Heart left ventricle (tissue), 16 donors: Measurements from ENCODE around the gene CD302. TPM values are rescaled to one million over a fixed set of nuclear protein-coding genes. Genes with fewer than 3 reads are reported as not detected.
"Not testable (repeated sequence)": the region's sequence is repeated elsewhere in the genome, so short reads cannot be mapped to it uniquely, and the experiment has no call there.

Experiments
- ATAC-seq, 4 donors: fragments of 200-7000 bp; cut with Tn5 transposase; one replicate each; pipeline ENCODE4 v1.9.1; 2020 to 2022; ENCODE audit warnings: moderate library complexity in 4 of 4, mild to moderate bottlenecking in 3 of 4, moderate number of reproducible peaks in 1 of 4
- DNase-seq, 5 donors: peaks; one replicate each; pipeline ENCODE4 v3.0.0-alpha.2; 2020
- H3K27ac ChIP-seq, 12 donors: fragments of 200-600 bp; sonication (generic) in 4 of 12; one replicate each; pipeline versions ENCODE4 v1.5.0 to v1.8.0; 2016 to 2022; ENCODE audit warnings: mild to moderate bottlenecking in 2 of 12
- H3K27me3 ChIP-seq, 9 donors: fragments of 200-600 bp; sonication (generic) in 2 of 9; one replicate each; pipeline versions ENCODE4 v1.5.1 to v1.8.0; 2016 to 2022; ENCODE audit warnings: mild to moderate bottlenecking in 3 of 9
- H3K36me3 ChIP-seq, 9 donors: fragments of 200-600 bp; sonication (generic) in 2 of 9; one replicate each; pipeline versions ENCODE4 v1.5.0 to v1.8.0; 2018 to 2022; ENCODE audit warnings: mild to moderate bottlenecking in 2 of 9
- H3K4me1 ChIP-seq, 12 donors: fragments of 200-600 bp; sonication (generic) in 4 of 12; one replicate each; pipeline versions ENCODE4 v1.5.0 to v1.8.0; 2016 to 2022; ENCODE audit warnings: mild to moderate bottlenecking in 3 of 12
- H3K4me3 ChIP-seq, 12 donors: fragments of 200-600 bp; sonication (generic) in 4 of 12; one replicate each; pipeline versions ENCODE4 v1.5.0 to v1.8.0; 2017 to 2022; ENCODE audit warnings: mild to moderate bottlenecking in 9 of 12, moderate library complexity in 4 of 12
- H3K9me3 ChIP-seq, 12 donors: fragments of 200-600 bp; sonication (generic) in 4 of 12; one replicate each; pipeline versions ENCODE4 v1.5.0 to v1.8.0; 2016 to 2022; ENCODE audit warnings: mild to moderate bottlenecking in 1 of 12
- POLR2A ChIP-seq, 2 donors: fragments of 450-650 bp; IDR thresholded peaks; one replicate each; pipeline ENCODE4 v1.6.1; 2017; ENCODE audit warnings: antibody characterized with exemption in 2 of 2, mild to moderate bottlenecking in 2 of 2, moderate library complexity in 2 of 2
- WGBS, 4 donors: extraction: QIAGEN DNeasy Blood & Tissue Kit in 2 of 4; methylation state at CpG; one replicate each; pipeline versions ENCODE4 v1.1.5 to v1.1.7; 2013 to 2018; 5-methylcytosine and 5-hydroxymethylcytosine counted together
- intact Hi-C, 10 donors: fragments of 100-400 bp; cut with DNase I; formaldehyde crosslinking; loops; one replicate each; pipeline versions ENCODE4 v1.11.1 to v1.14.2; 2022
- polyA plus RNA-seq, 2 donors: library from polyadenylated mRNA; stranded (reverse); fragments of 200-250 nt; gene quantifications; one replicate each; pipeline ENCODE4 v1.2.3, GENCODE V29; 2013
- total RNA-seq, 9 donors: library from RNA; depleted of rRNA in 2 of 9; stranded (reverse); fragments of >200 nt in 2 of 9; fragmentation: NEBNext Ultra II Directional in 3 of 9; extraction: Animal tissue kit (Norgen Biotek cat#: 25700) in 3 of 9; gene quantifications; one replicate each; pipeline versions ENCODE4 v1.1.0 to v1.2.4, GENCODE V29; 2016 to 2023
- TF ChIP-seq, protein P1 (sequence below), 12 donors: fragments of 200-600 bp; sonication (generic) in 4 of 12; IDR thresholded peaks; one replicate each; pipeline versions ENCODE4 v1.5.0 to v1.8.0; 2018 to 2022; ENCODE audit warnings: antibody characterized with exemption in 12 of 12, mild to moderate bottlenecking in 5 of 12
- donor health status: ischemic (EF 13 %, LVEDD 7.1; RV severe dilation, severe dysfunction).
- donor health status: healthy with polysubstance abuse.
- donor health status: DM: no; HTN: yes; CAD: no.
- donor health status: DM: no; HTN: no; CAD: no.
- donor health status: ischemic (EF 25% LVEDD 6.9; RV normal size, moderate dysfunction).
- donor health status: ischemic (EF 25% LVEDD 5.7; RV mildly dilated, moderate dysfunction).
- donor health status: healthy.
- donor health status: DM: yes; HTN: yes; CAD: no.
- donor health status: ischemic (EF 35%, LVEDD 5.7; RV mildly dilated, moderate dysfunction).
- donor health status: nonischemic (EF 11% LVEDD 7.7; RV severe dilation, severe dysfunction).
- donor health status: DM: yes; HTN: yes; CAD: no.
- donor health status: PGD.
- donor health status: ischemic (EF 29% LVEDD 5.4; RV normal size, mild dysfunction).
- donor health status: nonischemic (EF 23%, LVEDD 6.1; RV moderate dilation, normal function).

Gene CD302
- total and polyA plus RNA-seq, 11 donors: 5.2 to 24.9 (median 10.5) TPM

- ATAC-seq (no peak), DNase-seq (no peak)
- Histone ChIP-seq H3K27ac (no peak overlapping the region), H3K9me3 (no peaks in the 10 kb centered on the region), H3K4me1 (peaks cover 0 to 35% (median 11%) of the 10 kb centered on the region in 12 donors), H3K4me3 (no peak overlapping the region), H3K36me3 (peaks cover 0 to 95% (median 92%) of the 10 kb centered on the region in 9 donors), H3K27me3 (no peaks in the 10 kb centered on the region)
- no peak for TF ChIP-seq POLR2A (IDR thresholded peaks at IDR 0.05)
- TF ChIP-seq, protein P1, sequence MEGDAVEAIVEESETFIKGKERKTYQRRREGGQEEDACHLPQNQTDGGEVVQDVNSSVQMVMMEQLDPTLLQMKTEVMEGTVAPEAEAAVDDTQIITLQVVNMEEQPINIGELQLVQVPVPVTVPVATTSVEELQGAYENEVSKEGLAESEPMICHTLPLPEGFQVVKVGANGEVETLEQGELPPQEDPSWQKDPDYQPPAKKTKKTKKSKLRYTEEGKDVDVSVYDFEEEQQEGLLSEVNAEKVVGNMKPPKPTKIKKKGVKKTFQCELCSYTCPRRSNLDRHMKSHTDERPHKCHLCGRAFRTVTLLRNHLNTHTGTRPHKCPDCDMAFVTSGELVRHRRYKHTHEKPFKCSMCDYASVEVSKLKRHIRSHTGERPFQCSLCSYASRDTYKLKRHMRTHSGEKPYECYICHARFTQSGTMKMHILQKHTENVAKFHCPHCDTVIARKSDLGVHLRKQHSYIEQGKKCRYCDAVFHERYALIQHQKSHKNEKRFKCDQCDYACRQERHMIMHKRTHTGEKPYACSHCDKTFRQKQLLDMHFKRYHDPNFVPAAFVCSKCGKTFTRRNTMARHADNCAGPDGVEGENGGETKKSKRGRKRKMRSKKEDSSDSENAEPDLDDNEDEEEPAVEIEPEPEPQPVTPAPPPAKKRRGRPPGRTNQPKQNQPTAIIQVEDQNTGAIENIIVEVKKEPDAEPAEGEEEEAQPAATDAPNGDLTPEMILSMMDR (IDR thresholded peaks at IDR 0.05): no peak
- intact Hi-C loops: loop anchor here in 1 of 10 donors (5.0 kb wide), 1 partner anchor 36 kb away; the partner anchor contains the start of gene MARCHF7
- 93 to 98% (median 97%) methylated on average over 9 of the region's 9 CpGs for WGBS, 4 donors
Measured at GRCh38 chr2:159748089-159748488, 49.9 kb downstream of the CD302 start.

GRCh38 chr2:159745237-159745636 lies 52.8 kb downstream of the CD302 start:
- H3K9me3 ChIP-seq, ATAC-seq, DNase-seq, H3K4me3 ChIP-seq, H3K27me3 ChIP-seq: not testable (repeated sequence)
- Histone ChIP-seq H3K27ac (peak overlapping the region in 9 of 12 donors; percentile 6 to 79 (median 56)), H3K4me1 (peaks cover 0 to 30% (median 8%) of the 10 kb centered on the region in 12 donors), H3K36me3 (peaks cover 0 to 92% (median 75%) of the 10 kb centered on the region in 9 donors)
- 86 to 95% (median 88%) methylated on average over 11 of the region's 11 CpGs for WGBS, 4 donors
- intact Hi-C loops: loop anchor here in 1 of 10 donors (5.0 kb wide), 1 partner anchor 33 kb away; the partner anchor contains the start of gene MARCHF7

DNA sequence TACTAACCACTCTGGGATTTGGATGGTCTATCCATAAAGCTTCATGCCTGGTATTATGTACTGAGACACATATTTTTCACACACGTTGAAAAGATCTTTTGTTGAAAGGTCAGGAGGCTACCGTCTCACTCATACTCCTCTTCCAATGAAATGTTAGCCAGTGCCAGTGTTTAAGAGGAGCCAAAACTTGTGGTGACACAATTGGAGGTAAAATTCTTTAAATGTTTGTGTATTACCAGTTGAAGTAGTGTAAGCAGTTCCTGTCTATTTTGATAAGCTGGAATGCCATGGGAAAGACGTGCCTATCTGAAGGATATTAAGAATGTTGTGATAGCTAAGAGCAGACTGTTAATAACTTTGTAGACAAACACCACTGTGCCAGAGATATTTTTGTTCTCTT lies 53.6 kb downstream of the CD302 start:
- DNase-seq (no peak), ATAC-seq (peak; percentile 88 to 91 (median 91))
- Histone ChIP-seq H3K27me3 (no peaks in the 10 kb centered on the region), H3K27ac (peak overlapping the region; percentile 6 to 79 (median 48)), H3K9me3 (no peaks in the 10 kb centered on the region), H3K4me3 (no peak overlapping the region), H3K36me3 (peaks cover 0 to 88% (median 67%) of the 10 kb centered on the region in 9 donors), H3K4me1 (peaks cover 0 to 30% (median 8%) of the 10 kb centered on the region in 12 donors)
- 20 to 42% (median 32%) methylated on average over 3 of the region's 3 CpGs for WGBS, 4 donors
- intact Hi-C loops: no loop called here
- no peak for TF ChIP-seq POLR2A (IDR thresholded peaks at IDR 0.05)
- TF ChIP-seq, protein P1 (IDR thresholded peaks at IDR 0.05): no peak

- H3K36me3 ChIP-seq: peaks cover 0 to 88% (median 65%) of the 10 kb centered on the region in 9 donors
- no peaks in the 10 kb centered on the region for H3K27me3 ChIP-seq
Measured at GRCh38 chr2:159742846-159743245, 55.2 kb downstream of the CD302 start.

More at GRCh38 chr2:159742846-159743245, 55.2 kb downstream of the CD302 start:
- Histone ChIP-seq H3K4me3 (no peak overlapping the region), H3K9me3 (no peaks in the 10 kb centered on the region), H3K27ac (no peak overlapping the region), H3K4me1 (peaks cover 0 to 32% (median 10%) of the 10 kb centered on the region in 12 donors)
- ATAC-seq: no peak
- WGBS, 4 donors: 88 to 94% (median 92%) methylated on average over 6 of the region's 6 CpGs
- intact Hi-C loops: no loop called here
- TF ChIP-seq, protein P1 (IDR thresholded peaks at IDR 0.05): no peak
- no peak for TF ChIP-seq POLR2A (IDR thresholded peaks at IDR 0.05)
- DNase-seq: no peak
